OCI-LY1 (cell line): ENCODE measurements around the gene FADS2.

Experiments
- EZH2 ChIP-seq: fragments of 200-600 bp; sonication (generic), shearing (Covaris generic); IDR thresholded peaks from 2 replicates; pipeline ENCODE4 v1.8.0; 2017; ENCODE audit warnings: borderline replicate concordance, mixed run types, mild to moderate bottlenecking, antibody characterized with exemption, low read length, moderate library complexity, mixed read lengths
- TF ChIP-seq, protein P1 (sequence below): fragments of 200-600 bp; sonication (generic), shearing (Covaris generic); IDR thresholded peaks from 2 replicates; pipeline ENCODE4 v1.5.1; 2017; ENCODE audit warnings: mild to moderate bottlenecking, antibody characterized with exemption, low read length, moderate library complexity, mixed read lengths

GRCh38 chr11:61900251-61900650 is 72.2 kb downstream of the FADS2 start:
- TF ChIP-seq, protein P1, sequence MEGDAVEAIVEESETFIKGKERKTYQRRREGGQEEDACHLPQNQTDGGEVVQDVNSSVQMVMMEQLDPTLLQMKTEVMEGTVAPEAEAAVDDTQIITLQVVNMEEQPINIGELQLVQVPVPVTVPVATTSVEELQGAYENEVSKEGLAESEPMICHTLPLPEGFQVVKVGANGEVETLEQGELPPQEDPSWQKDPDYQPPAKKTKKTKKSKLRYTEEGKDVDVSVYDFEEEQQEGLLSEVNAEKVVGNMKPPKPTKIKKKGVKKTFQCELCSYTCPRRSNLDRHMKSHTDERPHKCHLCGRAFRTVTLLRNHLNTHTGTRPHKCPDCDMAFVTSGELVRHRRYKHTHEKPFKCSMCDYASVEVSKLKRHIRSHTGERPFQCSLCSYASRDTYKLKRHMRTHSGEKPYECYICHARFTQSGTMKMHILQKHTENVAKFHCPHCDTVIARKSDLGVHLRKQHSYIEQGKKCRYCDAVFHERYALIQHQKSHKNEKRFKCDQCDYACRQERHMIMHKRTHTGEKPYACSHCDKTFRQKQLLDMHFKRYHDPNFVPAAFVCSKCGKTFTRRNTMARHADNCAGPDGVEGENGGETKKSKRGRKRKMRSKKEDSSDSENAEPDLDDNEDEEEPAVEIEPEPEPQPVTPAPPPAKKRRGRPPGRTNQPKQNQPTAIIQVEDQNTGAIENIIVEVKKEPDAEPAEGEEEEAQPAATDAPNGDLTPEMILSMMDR, result no peak
- no peak for TF ChIP-seq EZH2
